ENCODE measurements around the gene WNT11. TPM values are rescaled to one million over a fixed set of nuclear protein-coding genes. Genes with fewer than 3 reads are reported as not detected.

WNT11 gene
- total RNA-seq, 1 experiment from 2014 or later, result 0.40 TPM

- ChIA-PET CTCF (interaction anchor here (0.5 to 2.6 kb wide), 18 partner anchors 20 to 515 kb away, joined by 3 to 17 read pairs (median 4); no protein-coding TSS in a partner anchor), POLR2A (ENCODE audit: unreplicated experiment) (no interaction called here)
- ATAC-seq (peak; percentile 56), DNase-seq (peak; percentile 93)
- Histone ChIP-seq H4K20me1 (ENCODE audit: low read length) (no peaks in the 10 kb centered on the region), H3K27me3 (ENCODE audit: low read length) (peaks cover 49% of the 10 kb centered on the region), H2AFZ (ENCODE audit: low read length) (peak overlapping the region; percentile 93), H3K4me1 (ENCODE audit: insufficient read depth, low read length) (peaks cover 32% of the 10 kb centered on the region), H3K9me2 (replicated peaks; ENCODE audit: low read length) (no peaks in the 10 kb centered on the region), H3K79me2 (ENCODE audit: low read length) (no peaks in the 10 kb centered on the region), H3K9ac (ENCODE audit: low read length) (no peak overlapping the region), H3F3A (ENCODE audit: low read length, unreplicated experiment) (no peaks in the 10 kb centered on the region), H3K36me3 (ENCODE audit: low read depth, low read length) (no peaks in the 10 kb centered on the region), H3K4me3 (ENCODE audit: low read length) (peak overlapping the region; percentile 67), H3K27ac (ENCODE audit: low read length) (no peak overlapping the region), H3K9me3 (ENCODE audit: low read length) (no peaks in the 10 kb centered on the region), H3K4me2 (ENCODE audit: low read length) (peak overlapping the region; percentile 98)
- no peak for TF ChIP-seq EZH2 (IDR thresholded peaks at IDR 0.05; ENCODE audit: low read length, unreplicated experiment)
- no peak for TF ChIP-seq EZH2phosphoT487 (IDR thresholded peaks at IDR 0.05; ENCODE audit: borderline replicate concordance, low read length)
- TF ChIP-seq, protein P1, sequence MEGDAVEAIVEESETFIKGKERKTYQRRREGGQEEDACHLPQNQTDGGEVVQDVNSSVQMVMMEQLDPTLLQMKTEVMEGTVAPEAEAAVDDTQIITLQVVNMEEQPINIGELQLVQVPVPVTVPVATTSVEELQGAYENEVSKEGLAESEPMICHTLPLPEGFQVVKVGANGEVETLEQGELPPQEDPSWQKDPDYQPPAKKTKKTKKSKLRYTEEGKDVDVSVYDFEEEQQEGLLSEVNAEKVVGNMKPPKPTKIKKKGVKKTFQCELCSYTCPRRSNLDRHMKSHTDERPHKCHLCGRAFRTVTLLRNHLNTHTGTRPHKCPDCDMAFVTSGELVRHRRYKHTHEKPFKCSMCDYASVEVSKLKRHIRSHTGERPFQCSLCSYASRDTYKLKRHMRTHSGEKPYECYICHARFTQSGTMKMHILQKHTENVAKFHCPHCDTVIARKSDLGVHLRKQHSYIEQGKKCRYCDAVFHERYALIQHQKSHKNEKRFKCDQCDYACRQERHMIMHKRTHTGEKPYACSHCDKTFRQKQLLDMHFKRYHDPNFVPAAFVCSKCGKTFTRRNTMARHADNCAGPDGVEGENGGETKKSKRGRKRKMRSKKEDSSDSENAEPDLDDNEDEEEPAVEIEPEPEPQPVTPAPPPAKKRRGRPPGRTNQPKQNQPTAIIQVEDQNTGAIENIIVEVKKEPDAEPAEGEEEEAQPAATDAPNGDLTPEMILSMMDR (conservative IDR thresholded peaks at IDR 0.05; ENCODE audit: low read depth, low read length), result peak; percentile 94
- BruUV-seq (replicated peaks), result no TSS peak
- intact Hi-C loops (cut with micrococcal nuclease), result loop anchor here (1.0 to 2.0 kb wide), 5 partner anchors 27 to 473 kb away; no protein-coding TSS in a partner anchor
Measured at GRCh38 chr11:76207642-76208401, 1.5 kb upstream of the WNT11 start.

DNA sequence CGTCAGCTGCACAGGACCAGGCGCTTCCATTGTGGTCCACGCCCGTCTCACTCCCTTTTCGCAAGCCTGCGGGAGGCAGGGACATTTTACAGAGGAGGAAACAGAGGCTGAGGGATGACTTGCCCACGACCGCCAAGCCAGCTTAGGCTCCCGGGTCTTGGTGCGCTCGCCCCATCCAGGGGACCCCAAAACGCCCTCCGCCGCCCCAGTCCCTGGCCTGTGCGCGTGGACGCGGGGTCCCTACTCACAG, 300 bp downstream of the WNT11 start:
- ATAC-seq, result no peak

More for the DNA sequence above, 300 bp downstream of the WNT11 start:
- peak overlapping the region; percentile 67 for H3K4me3 ChIP-seq (ENCODE audit: low read length)
- H3F3A ChIP-seq (ENCODE audit: low read length, unreplicated experiment), result no peaks in the 10 kb centered on the region
- intact Hi-C loops (cut with micrococcal nuclease), result loop anchor here (2.0 kb wide), 2 partner anchors 309 to 475 kb away; no protein-coding TSS in a partner anchor
- peak overlapping the region; percentile 93 for H2AFZ ChIP-seq (ENCODE audit: low read length)
- no peaks in the 10 kb centered on the region for H3K9me2 ChIP-seq (replicated peaks; ENCODE audit: low read length)
- DNase-seq, result no peak
- peak overlapping the region; percentile 98 for H3K4me2 ChIP-seq (ENCODE audit: low read length)
- BruUV-seq (replicated peaks), result no TSS peak
- no peaks in the 10 kb centered on the region for H3K9me3 ChIP-seq (ENCODE audit: low read length)
- H3K79me2 ChIP-seq (ENCODE audit: low read length), result no peaks in the 10 kb centered on the region
- H3K27ac ChIP-seq (ENCODE audit: low read length), result no peak overlapping the region
- no peak overlapping the region for H3K9ac ChIP-seq (ENCODE audit: low read length)
- peaks cover 41% of the 10 kb centered on the region for H3K27me3 ChIP-seq (ENCODE audit: low read length)
- no peaks in the 10 kb centered on the region for H4K20me1 ChIP-seq (ENCODE audit: low read length)
- no peaks in the 10 kb centered on the region for H3K36me3 ChIP-seq (ENCODE audit: low read depth, low read length)
- ChIA-PET CTCF (no interaction called here), POLR2A (ENCODE audit: unreplicated experiment) (no interaction called here)
- H3K4me1 ChIP-seq (ENCODE audit: insufficient read depth, low read length), result peaks cover 32% of the 10 kb centered on the region
- TF ChIP-seq EZH2 (IDR thresholded peaks at IDR 0.05; ENCODE audit: low read length, unreplicated experiment), result no peak
- no peak for TF ChIP-seq EZH2phosphoT487 (IDR thresholded peaks at IDR 0.05; ENCODE audit: borderline replicate concordance, low read length)
- TF ChIP-seq, protein P1 (conservative IDR thresholded peaks at IDR 0.05; ENCODE audit: low read depth, low read length), result no peak
